GM19239 (cell line): ENCODE data around the gene ACKR1.

Experiments
- DNase-seq: peaks from one replicate; pipeline ENCODE4 v3.0.0; 2011; ENCODE audit warnings: low spot score; ENCODE audit not compliant: insufficient read length
- FAIRE-seq: peaks from 2 replicates; lab custom pipeline; 2011; peaks lifted over from hg19 to GRCh38; lab: Jason Lieb, UNC

The ACKR1 gene

GRCh38 chr1:159185121-159185520 lies 19.6 kb upstream of the ACKR1 start:
- DNase-seq, result no peak
- no peak for FAIRE-seq

DNA sequence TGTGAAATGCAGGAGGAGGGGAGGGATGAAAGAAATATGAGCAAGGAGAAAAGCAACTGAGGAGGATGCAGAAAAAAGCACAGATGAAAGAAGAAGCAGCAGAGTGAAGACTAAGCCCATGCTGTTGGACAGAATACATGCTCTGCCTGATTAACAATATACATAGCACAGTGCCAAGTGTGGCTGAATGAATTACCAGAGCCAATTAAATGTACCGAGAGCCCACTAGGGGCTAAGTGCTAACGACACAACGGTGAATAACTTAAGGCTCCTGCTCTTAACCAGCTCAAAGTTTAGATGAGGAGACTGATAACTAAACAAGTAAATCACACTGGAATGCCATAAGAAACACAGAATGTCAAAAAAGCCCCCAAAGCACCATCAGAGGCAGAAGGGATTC lies 17.6 kb upstream of the ACKR1 start:
- DNase-seq, result no peak
- FAIRE-seq, result no peak

DNA sequence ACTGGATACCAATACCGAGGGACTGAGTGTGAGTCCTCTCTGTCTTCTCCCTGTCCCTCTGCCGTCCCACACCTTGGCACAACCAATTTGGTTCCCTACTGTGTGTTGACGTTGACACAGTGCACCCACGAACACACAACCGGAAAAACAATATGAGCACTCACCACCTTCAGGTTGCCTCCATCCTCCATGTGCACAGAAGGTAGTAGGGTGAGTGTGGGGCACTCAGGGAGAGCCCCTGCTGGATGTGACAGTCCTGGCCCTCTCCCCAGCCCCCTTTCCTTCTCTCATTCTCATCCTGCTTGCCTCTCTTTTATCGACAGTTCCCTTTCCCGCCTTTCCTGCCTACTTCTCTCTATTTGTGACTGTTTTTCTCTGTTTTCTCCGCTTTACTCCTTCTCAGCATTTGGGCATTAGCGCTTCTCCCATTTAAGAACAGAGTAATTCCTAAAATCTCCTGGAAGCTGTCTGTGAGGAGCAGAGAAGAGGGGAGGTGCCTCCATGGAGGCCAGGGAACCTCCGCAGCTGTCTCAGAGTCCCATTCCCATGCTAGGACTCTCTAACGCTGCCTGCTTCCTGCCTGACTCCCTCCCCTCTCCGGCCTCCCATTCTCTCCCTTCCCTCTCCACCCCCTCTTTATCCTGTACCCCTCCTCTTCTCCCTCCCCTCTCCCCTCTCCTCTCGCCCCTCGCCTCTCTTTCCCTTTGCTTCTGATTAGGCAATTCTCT lies 16.9 kb upstream of the ACKR1 start:
- no peak for FAIRE-seq
- DNase-seq, result no peak

GRCh38 chr1:159188375-159188788 lies 16.3 kb upstream of the ACKR1 start:
- DNase-seq, result no peak
- FAIRE-seq, result peak; percentile 42

- no peak for FAIRE-seq
- no peak for DNase-seq
Observed at GRCh38 chr1:159190441-159190840, 14.2 kb upstream of the ACKR1 start.

DNA sequence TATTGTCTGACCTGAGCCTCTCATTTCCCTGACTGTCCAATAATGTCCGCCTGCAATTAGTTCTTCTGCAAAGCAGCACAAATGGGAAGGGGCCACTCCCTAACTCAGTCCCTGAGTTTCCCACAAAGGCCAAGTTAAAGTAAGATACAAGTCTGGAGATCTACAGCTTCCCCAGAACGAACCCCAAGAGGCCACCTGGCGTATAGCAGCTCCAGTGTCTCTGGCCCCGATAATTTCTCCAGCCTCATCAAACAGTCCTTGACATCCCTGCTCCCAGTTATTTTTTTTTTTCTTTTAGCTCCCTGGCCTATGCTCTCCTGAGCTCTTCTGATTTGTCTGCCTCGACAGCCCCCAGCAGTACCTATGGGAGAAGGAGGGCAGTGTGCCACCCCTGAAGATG lies 8.1 kb upstream of the ACKR1 start:
- FAIRE-seq (no peak), DNase-seq (no peak)

- peak; percentile 43 for DNase-seq
- FAIRE-seq, result peak; percentile 73
Observed at GRCh38 chr1:159197561-159198557, 6.8 kb upstream of the ACKR1 start.

DNA sequence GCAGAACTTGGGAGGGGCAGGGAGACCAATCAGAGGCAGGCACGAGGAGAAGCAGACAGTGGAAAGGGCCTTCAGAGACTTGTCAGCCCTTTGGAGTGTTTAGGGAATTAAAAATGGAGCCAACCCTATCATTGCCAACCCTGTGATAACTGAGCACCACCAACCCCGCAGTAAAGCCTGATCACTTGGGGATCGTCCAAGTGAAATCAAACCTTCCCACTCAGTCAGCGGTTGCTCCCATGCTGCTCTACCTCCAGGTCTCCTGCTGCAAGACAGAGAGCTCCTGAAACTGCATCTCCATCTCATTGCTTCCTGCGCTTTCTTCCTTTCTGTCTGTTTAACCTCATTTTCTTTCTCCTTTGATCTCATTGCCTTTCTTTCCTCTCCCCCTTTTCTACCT lies 4.8 kb upstream of the ACKR1 start:
- DNase-seq, result no peak
- no peak for FAIRE-seq

DNA sequence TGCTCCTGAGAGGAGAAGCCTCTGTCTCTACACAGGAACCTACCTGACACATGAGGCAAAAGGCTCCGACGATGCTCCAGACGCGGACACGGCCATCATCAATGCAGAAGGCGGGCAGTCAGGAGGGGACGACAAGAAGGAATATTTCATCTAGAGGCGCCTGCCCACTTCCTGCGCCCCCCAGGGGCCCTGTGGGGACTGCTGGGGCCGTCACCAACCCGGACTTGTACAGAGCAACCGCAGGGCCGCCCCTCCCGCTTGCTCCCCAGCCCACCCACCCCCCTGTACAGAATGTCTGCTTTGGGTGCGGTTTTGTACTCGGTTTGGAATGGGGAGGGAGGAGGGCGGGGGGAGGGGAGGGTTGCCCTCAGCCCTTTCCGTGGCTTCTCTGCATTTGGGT lies 3.9 kb upstream of the ACKR1 start:
- DNase-seq (no peak), FAIRE-seq (no peak)

DNA sequence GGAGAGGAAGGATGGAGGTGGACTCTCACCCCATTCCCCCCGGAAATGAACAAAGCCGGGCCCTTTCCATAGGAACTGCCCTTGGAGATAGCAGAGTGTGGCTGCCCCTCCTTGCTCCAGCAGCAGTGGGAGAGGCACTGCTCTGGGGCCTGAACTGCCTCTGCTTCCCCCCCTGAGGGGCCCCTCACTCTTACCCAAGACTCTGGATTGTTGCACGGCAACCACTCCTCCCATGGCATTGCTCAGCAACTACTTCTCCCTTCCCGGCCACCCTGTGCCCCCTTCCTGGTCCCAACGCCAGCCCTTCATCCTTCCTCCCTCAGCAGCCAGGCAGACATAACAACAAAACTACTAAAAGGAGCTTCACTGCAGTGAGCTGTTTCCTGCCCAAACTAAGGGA lies 3.0 kb upstream of the ACKR1 start:
- DNase-seq (no peak), FAIRE-seq (no peak)

GRCh38 chr1:159203610-159204009 lies 1.1 kb upstream of the ACKR1 start:
- no peak for DNase-seq
- FAIRE-seq, result no peak

DNA sequence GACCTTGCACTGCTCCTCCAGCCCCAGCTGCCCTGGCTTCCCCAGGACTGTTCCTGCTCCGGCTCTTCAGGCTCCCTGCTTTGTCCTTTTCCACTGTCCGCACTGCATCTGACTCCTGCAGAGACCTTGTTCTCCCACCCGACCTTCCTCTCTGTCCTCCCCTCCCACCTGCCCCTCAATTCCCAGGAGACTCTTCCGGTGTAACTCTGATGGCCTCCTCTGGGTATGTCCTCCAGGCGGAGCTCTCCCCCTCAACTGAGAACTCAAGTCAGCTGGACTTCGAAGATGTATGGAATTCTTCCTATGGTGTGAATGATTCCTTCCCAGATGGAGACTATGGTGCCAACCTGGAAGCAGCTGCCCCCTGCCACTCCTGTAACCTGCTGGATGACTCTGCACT lies 550 bp downstream of the ACKR1 start:
- FAIRE-seq (no peak), DNase-seq (no peak)

DNA sequence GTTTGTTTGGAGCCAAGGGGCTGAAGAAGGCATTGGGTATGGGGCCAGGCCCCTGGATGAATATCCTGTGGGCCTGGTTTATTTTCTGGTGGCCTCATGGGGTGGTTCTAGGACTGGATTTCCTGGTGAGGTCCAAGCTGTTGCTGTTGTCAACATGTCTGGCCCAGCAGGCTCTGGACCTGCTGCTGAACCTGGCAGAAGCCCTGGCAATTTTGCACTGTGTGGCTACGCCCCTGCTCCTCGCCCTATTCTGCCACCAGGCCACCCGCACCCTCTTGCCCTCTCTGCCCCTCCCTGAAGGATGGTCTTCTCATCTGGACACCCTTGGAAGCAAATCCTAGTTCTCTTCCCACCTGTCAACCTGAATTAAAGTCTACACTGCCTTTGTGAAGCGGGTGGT lies 1.4 kb downstream of the ACKR1 start:
- DNase-seq, result no peak

DNA sequence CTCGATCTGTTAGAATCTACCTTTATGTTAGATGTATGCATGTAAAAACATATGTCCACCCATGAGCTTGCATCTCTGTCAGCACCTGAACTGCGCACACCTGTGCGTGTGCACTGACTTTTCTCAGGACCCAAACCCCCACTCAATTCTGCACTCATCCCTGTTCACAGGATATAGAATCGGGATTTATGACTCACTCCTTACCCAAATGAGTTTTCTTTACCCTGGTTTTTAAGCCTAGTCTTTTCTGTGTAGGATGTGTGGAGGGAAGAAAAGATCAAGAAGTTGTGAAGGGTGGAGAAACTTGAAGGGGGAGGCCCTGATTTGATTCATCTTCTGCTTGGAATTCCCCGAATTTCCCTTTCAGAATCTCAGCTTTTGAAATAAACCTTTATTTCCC lies 2.4 kb downstream of the ACKR1 start:
- no peak for DNase-seq
- FAIRE-seq, result no peak

More for the DNA sequence above, 1.4 kb downstream of the ACKR1 start:
- no peak for FAIRE-seq

DNA sequence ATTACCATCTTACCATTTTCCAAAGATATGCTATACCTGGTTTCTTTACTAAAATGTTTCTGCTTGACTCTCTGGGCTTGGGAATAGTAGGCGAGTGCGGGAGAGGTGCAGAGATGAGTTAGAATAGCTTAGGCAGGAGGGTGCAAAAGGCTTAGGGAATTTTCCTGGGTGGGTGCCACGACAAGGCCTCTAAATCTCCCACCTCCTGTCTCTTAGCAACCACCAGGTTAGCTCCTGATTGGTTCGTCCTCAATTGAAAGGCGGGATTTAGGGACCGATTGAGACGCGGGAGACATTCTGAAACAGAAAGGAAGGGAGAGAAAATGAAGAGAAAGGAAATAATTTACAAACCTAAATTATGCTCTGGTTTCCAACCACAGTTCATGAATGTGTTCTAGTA lies 3.1 kb downstream of the ACKR1 start:
- FAIRE-seq (peak; percentile 48), DNase-seq (no peak)

DNA sequence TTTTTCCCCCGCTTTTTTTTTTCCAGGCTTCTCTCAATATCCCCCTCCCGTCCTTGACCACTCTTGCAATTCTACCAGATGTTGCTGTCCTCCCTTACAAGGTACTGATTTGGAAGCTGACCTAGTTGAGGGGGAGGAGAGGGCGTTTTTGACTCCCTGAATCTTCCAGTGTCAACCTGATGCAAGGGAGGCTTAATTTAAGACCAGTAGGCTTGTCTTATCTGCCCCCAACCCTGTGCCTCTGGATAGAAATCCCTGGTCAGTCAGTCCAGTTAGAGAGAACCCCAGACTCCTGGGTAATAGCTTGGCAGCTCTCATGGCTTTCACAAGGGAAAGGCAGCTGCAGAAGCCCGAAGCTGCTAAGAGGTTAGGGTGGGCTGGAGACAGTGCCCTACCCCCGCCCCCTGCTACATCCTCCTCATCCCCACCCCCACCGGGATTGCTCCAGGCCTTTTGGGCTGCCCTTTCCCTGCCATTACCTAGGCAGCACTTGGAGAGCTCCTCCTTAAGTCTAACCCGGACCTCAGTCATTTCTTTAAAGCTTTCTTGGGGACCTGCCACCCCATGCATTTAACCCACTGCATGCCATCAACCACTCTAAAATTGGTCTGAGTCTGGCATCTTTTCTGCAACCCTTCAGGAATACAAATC lies 3.6 kb downstream of the ACKR1 start:
- DNase-seq, result no peak
- FAIRE-seq, result no peak

DNA sequence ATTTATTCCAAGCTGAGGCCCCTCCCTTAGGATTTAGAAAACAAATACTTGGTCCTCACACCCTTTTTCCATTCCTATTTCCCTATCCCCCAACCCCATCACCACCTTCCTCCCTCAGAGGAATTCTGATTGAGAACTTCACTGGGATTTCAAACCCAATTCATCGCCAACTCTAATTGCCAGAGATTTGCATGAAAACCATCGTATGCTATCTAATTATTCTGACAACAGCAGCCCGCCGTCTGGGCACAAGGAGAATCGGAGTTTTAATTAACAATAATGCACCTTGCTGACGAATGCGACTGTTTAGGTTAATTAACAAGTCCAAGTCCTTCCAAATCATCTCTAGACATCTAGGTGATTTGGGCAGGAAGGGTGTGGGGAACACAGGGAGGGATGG lies 4.4 kb downstream of the ACKR1 start:
- DNase-seq (no peak), FAIRE-seq (no peak)

- FAIRE-seq (peak; percentile 71), DNase-seq (peak; percentile 23)
Observed at GRCh38 chr1:159211331-159212136, 6.9 kb downstream of the ACKR1 start.

GRCh38 chr1:159212596-159212995 lies 7.9 kb downstream of the ACKR1 start:
- no peak for FAIRE-seq
- no peak for DNase-seq

GRCh38 chr1:159214149-159214760 lies 9.6 kb downstream of the ACKR1 start:
- FAIRE-seq (peak; percentile 81), DNase-seq (peak; percentile 40)
